ENCODE data around the gene ACOXL. TPM values are rescaled to one million over a fixed set of nuclear protein-coding genes. Genes with fewer than 3 reads are reported as not detected.

Gene ACOXL
- total and polyA plus RNA-seq, 2 of the 8 experiments (the other 6 are each of a cell fraction or from before 2014, with no cell fraction given), result 11.4 to 20.6 TPM

DNA sequence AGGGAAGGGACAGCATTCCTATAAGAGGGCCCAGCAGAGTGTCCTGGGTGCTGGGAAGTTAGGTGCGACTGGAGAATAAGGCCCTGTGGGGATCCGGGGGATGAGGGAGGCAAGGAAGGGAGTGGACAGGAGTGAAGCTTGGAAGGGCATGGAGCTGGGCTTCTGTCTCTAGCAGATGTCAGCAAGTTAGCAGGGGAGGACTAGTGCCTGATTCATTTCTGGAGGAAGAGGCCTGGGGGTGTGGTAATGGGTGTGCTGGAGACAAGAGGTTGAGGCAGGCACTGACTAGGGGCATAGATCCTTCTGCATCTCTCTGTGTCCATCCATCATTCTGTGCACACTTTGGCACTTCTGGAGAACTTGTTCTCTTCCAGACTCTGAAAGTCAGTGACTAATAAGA is 134.7 kb downstream of the ACOXL start:
- Histone ChIP-seq H3K27ac (ENCODE audit: low read depth, low read length) (no peak overlapping the region), H3K79me1 (ENCODE audit: low read depth, low read length) (peaks cover 2% of the 10 kb centered on the region; the same call in 1 of the 2 replicates), H3K23ac (ENCODE audit: insufficient read length) (no peak overlapping the region), H3K27me3 (replicated peaks in 1 of 4; ENCODE audit: control insufficient read depth in 3 of 4, extremely low read depth in 1 of 4, insufficient read depth in 3 of 4, low read length in 3 of 4) (no peaks in the 10 kb centered on the region), H2AK5ac (ENCODE audit: low read depth, low read length) (no peak overlapping the region), H2BK15ac (ENCODE audit: low read length) (no peak overlapping the region), H3K9ac (replicated peaks in 1 of 4; ENCODE audit: extremely low read depth in 1 of 4, low read depth in 3 of 4, low read length in 3 of 4) (no peak overlapping the region), H2AFZ (ENCODE audit: low read length) (no peak overlapping the region), H3K4ac (replicated peaks; ENCODE audit: insufficient read length, low read depth, low read length) (no peak overlapping the region), H2BK5ac (ENCODE audit: low read depth, low read length) (no peak overlapping the region), H3K4me2 (ENCODE audit: insufficient read depth in 1 of 2, low read depth in 2 of 2, low read length in 2 of 2) (no peak overlapping the region), H3K36me3 (ENCODE audit: control insufficient read depth in 2 of 4, insufficient read depth in 4 of 4, low read length in 3 of 4) (0 out of 8 replicates have a peak, but pooled peaks cover 0 to 2% (median 1%) of the 10 kb centered on the region in 4 experiments), H3K56ac (replicated peaks; ENCODE audit: insufficient read length, low read depth, low read length) (no peak overlapping the region), H4K8ac (ENCODE audit: extremely low read depth, insufficient read depth, low read length) (no peak overlapping the region), H3K18ac (ENCODE audit: extremely low read depth, low read length) (no peak overlapping the region), H4K5ac (ENCODE audit: insufficient read length, low read depth, low read length) (no peak overlapping the region), H4K20me1 (replicated peaks in 1 of 2; ENCODE audit: control insufficient read depth in 1 of 2, insufficient read depth in 2 of 2, low read length in 2 of 2) (no peaks in the 10 kb centered on the region), H3K4me3 (ENCODE audit: extremely low read depth in 1 of 4, insufficient read depth in 2 of 4, low read depth in 3 of 4, low read length in 4 of 4) (no peak overlapping the region), H3K79me2 (ENCODE audit: control insufficient read depth in 1 of 2, insufficient read depth in 2 of 2, low read length in 2 of 2) (no peaks in the 10 kb centered on the region), H3K4me1 (replicated peaks in 1 of 4; ENCODE audit: control insufficient read depth in 3 of 4, insufficient read depth in 4 of 4, low read length in 3 of 4) (peaks cover 0 to 11% (median 0%) of the 10 kb centered on the region in 4 experiments; a peak in 5 of 7 replicates), H3K14ac (ENCODE audit: insufficient read length) (no peak overlapping the region), H3K9me3 (ENCODE audit: insufficient read depth in 2 of 2, low read depth in 1 of 2, low read length in 1 of 2) (no peaks in the 10 kb centered on the region), H4K91ac (replicated peaks; ENCODE audit: insufficient read length, low read length) (no peak overlapping the region), H2BK120ac (replicated peaks; ENCODE audit: low read depth, low read length) (no peak overlapping the region), H3K23me2 (ENCODE audit: low read depth, low read length) (no peaks in the 10 kb centered on the region), H2BK12ac (ENCODE audit: low read depth, low read length) (no peak overlapping the region), H2BK20ac (ENCODE audit: low read length) (no peak overlapping the region)
- no peak for FAIRE-seq
- DNase-seq (ENCODE audit: low read depth in 1 of 2, low spot score in 2 of 2), result no peak
- 100% methylated on average over 2 of the region's 2 CpGs; no CpG with 5 or more reads in 1 of the 2 experiments for WGBS, 2 experiments (ENCODE audit: extremely low coverage in 1 of 2, insufficient coverage in 1 of 2, insufficient read length in 1 of 2, insufficient replicate concordance in 2 of 2, low coverage in 1 of 2, low lambda C conversion rate in 2 of 2, missing lambda C conversion rate in 1 of 2)
- CTCF ChIA-PET (ENCODE audit: partially characterized antibody), result interaction anchor here (0.7 to 4.7 kb wide), 5 partner anchors 9 to 164 kb away, joined by 3 to 35 read pairs (median 3); no protein-coding TSS in a partner anchor
- POLR2A ChIA-PET (ENCODE audit: partially characterized antibody), result no interaction called here
- TF ChIP-seq YY1 (IDR thresholded peaks at IDR 0.05; ENCODE audit: low read depth, low read length) (no peak), MAFK (IDR thresholded peaks at IDR 0.05; ENCODE audit: low read depth, low read length) (no peak), TBP (IDR thresholded peaks at IDR 0.05; ENCODE audit: low read depth, low read length) (no peak), SIX5 (IDR thresholded peaks at IDR 0.05; ENCODE audit: low read depth, low read length) (no peak), GABPA (IDR thresholded peaks at IDR 0.05; ENCODE audit: borderline replicate concordance, insufficient read depth, low read length) (no peak), JUND (IDR thresholded peaks at IDR 0.05; ENCODE audit: low read length) (no peak)
